Erythroblast (primary cell): ENCODE results near the gene GSK3A.

Experiments
- GATA1 ChIP-seq: IDR thresholded peaks from 2 replicates; pipeline ENCODE4 v1.6.1; 2011; ENCODE audit warnings: low read depth, mild to moderate bottlenecking, control low read depth, low read length, moderate library complexity
- POLR2A ChIP-seq: IDR thresholded peaks from 2 replicates; pipeline ENCODE4 v1.6.1; 2011; ENCODE audit warnings: mild to moderate bottlenecking, low read length

DNA sequence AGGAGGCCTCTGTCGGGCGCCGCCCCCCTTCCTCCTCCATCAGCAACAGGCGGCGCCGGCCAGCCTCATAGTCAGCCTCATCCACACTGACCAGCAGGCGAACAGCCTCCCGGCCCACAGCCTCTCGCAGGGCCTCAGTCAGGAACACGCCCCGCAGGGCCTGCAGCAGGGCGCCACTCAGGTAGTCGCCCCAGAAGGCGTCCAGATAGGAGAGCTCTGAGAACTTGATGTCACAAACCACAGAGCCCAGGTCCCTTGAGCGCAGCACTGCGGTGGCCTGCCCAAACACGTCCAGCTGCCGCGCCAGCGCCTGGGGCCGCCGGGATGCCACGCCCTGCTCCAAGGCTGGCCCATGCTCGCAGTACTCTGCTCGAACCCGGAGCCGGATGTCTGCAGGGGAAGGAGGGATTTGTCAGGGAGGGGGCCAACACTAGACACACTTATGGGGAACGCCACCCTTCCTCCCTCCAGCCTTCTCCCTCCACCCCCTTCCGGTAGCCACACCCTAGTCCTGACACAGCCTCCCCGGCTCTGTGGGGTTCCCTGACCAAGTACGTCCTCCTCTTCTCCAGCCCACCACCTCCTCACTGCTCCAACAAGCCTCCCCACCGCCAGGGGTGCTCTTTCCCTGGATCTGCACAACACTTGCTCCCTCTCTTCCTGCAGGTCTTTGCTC is 42.8 kb downstream of the GSK3A start:
- TF ChIP-seq POLR2A (no peak), GATA1 (no peak)
